Duodenal mucosa (tissue), 2 donors: ENCODE measurements around the gene SYNDIG1.
"Not testable (repeated sequence)": the region's sequence is repeated elsewhere in the genome, so short reads cannot be mapped to it uniquely, and the experiment has no call there.

ENCODE experiments used
- H3K27ac ChIP-seq: one replicate; pipeline ENCODE4 v1.7.0; 2013; ENCODE audit warnings: low read depth, low read length
- H3K27me3 ChIP-seq, 2 donors: one replicate each; pipeline ENCODE4 v1.7.0; 2013; ENCODE audit warnings: low read length in 2 of 2, control low read depth in 1 of 2; ENCODE audit not compliant: insufficient read depth in 2 of 2, control insufficient read depth in 1 of 2
- H3K36me3 ChIP-seq, 2 donors: one replicate each; pipeline ENCODE4 v1.7.0; 2013; ENCODE audit warnings: low read length in 2 of 2, control low read depth in 1 of 2; ENCODE audit not compliant: insufficient read depth in 2 of 2, control insufficient read depth in 1 of 2
- H3K4me1 ChIP-seq, 2 donors: one replicate each; pipeline ENCODE4 v1.7.0; 2013; ENCODE audit warnings: low read length in 2 of 2, control low read depth in 1 of 2; ENCODE audit not compliant: insufficient read depth in 2 of 2, control insufficient read depth in 1 of 2
- H3K4me3 ChIP-seq, 2 donors: one replicate each; pipeline ENCODE4 v1.7.0; 2013; ENCODE audit warnings: low read length in 2 of 2, low read depth in 1 of 2
- H3K9ac ChIP-seq, 2 donors: one replicate each; pipeline ENCODE4 v1.7.0; 2013; ENCODE audit warnings: low read length in 2 of 2, low read depth in 1 of 2
- H3K9me3 ChIP-seq, 2 donors: one replicate each; pipeline ENCODE4 v1.7.0; 2013; ENCODE audit warnings: low read length in 2 of 2, control low read depth in 1 of 2; ENCODE audit not compliant: control insufficient read depth in 1 of 2

SYNDIG1 gene

GRCh38 chr20:24616258-24617079 is 147.0 kb downstream of the SYNDIG1 start:
- H3K4me1 ChIP-seq = no peaks in the 10 kb centered on the region
- H3K27ac ChIP-seq = no peak overlapping the region
- no peak overlapping the region for H3K9ac ChIP-seq
- no peak overlapping the region for H3K4me3 ChIP-seq
- H3K36me3 ChIP-seq = no peaks in the 10 kb centered on the region
- no peaks in the 10 kb centered on the region for H3K9me3 ChIP-seq
- H3K27me3 ChIP-seq = no peaks in the 10 kb centered on the region

GRCh38 chr20:24617080-24617432 is 147.6 kb downstream of the SYNDIG1 start:
- Histone ChIP-seq H3K9ac (no peak overlapping the region), H3K4me1 (no peaks in the 10 kb centered on the region), H3K27ac (no peak overlapping the region), H3K9me3 (no peaks in the 10 kb centered on the region), H3K36me3 (no peaks in the 10 kb centered on the region), H3K4me3 (no peak overlapping the region), H3K27me3 (no peaks in the 10 kb centered on the region)

- H3K27ac ChIP-seq = no peak overlapping the region
- H3K36me3 ChIP-seq = no peaks in the 10 kb centered on the region
- no peaks in the 10 kb centered on the region for H3K27me3 ChIP-seq
- H3K9me3 ChIP-seq = no peaks in the 10 kb centered on the region
- no peaks in the 10 kb centered on the region for H3K4me1 ChIP-seq
- no peak overlapping the region for H3K9ac ChIP-seq
- no peak overlapping the region for H3K4me3 ChIP-seq
Measured at GRCh38 chr20:24617757-24618450, 148.5 kb downstream of the SYNDIG1 start.

- Histone ChIP-seq H3K9ac (no peak overlapping the region), H3K27me3 (no peaks in the 10 kb centered on the region), H3K4me3 (no peak overlapping the region), H3K36me3 (no peaks in the 10 kb centered on the region), H3K4me1 (no peaks in the 10 kb centered on the region), H3K9me3 (no peaks in the 10 kb centered on the region), H3K27ac (no peak overlapping the region)
Measured at GRCh38 chr20:24618739-24619138, 149.3 kb downstream of the SYNDIG1 start.

- no peaks in the 10 kb centered on the region for H3K9me3 ChIP-seq
- no peak overlapping the region for H3K27ac ChIP-seq
- H3K36me3 ChIP-seq = no peaks in the 10 kb centered on the region
- H3K9ac ChIP-seq = no peak overlapping the region
- no peak overlapping the region for H3K4me3 ChIP-seq
- no peaks in the 10 kb centered on the region for H3K4me1 ChIP-seq
- H3K27me3 ChIP-seq = no peaks in the 10 kb centered on the region
Measured at GRCh38 chr20:24619212-24619611, 149.8 kb downstream of the SYNDIG1 start.

- Histone ChIP-seq H3K36me3 (no peaks in the 10 kb centered on the region), H3K4me1 (no peaks in the 10 kb centered on the region), H3K27me3 (no peaks in the 10 kb centered on the region), H3K4me3 (no peak overlapping the region), H3K27ac (no peak overlapping the region), H3K9me3 (no peaks in the 10 kb centered on the region), H3K9ac (no peak overlapping the region)
Measured at GRCh38 chr20:24620937-24621519, 151.6 kb downstream of the SYNDIG1 start.

GRCh38 chr20:24622856-24623255 is 153.4 kb downstream of the SYNDIG1 start:
- no peak overlapping the region for H3K27ac ChIP-seq
- no peaks in the 10 kb centered on the region for H3K36me3 ChIP-seq
- no peaks in the 10 kb centered on the region for H3K27me3 ChIP-seq
- H3K9me3 ChIP-seq = no peaks in the 10 kb centered on the region
- no peaks in the 10 kb centered on the region for H3K4me1 ChIP-seq
- no peak overlapping the region for H3K4me3 ChIP-seq
- no peak overlapping the region for H3K9ac ChIP-seq

- not testable (repeated sequence) for H3K36me3 ChIP-seq, H3K4me3 ChIP-seq, H3K9me3 ChIP-seq, H3K9ac ChIP-seq, H3K4me1 ChIP-seq, H3K27ac ChIP-seq, H3K27me3 ChIP-seq
Measured at GRCh38 chr20:24626141-24626540, 156.7 kb downstream of the SYNDIG1 start.

GRCh38 chr20:24627291-24627690 is 157.9 kb downstream of the SYNDIG1 start:
- Histone ChIP-seq H3K27ac (no peak overlapping the region), H3K27me3 (no peaks in the 10 kb centered on the region), H3K4me3 (no peak overlapping the region), H3K9ac (no peak overlapping the region), H3K4me1 (no peaks in the 10 kb centered on the region), H3K36me3 (no peaks in the 10 kb centered on the region), H3K9me3 (no peaks in the 10 kb centered on the region)

GRCh38 chr20:24627926-24628325 is 158.5 kb downstream of the SYNDIG1 start:
- Histone ChIP-seq H3K27me3 (no peaks in the 10 kb centered on the region), H3K9me3 (no peaks in the 10 kb centered on the region), H3K4me1 (no peaks in the 10 kb centered on the region), H3K27ac (no peak overlapping the region), H3K36me3 (no peaks in the 10 kb centered on the region), H3K4me3 (no peak overlapping the region), H3K9ac (no peak overlapping the region)
